Endothelial cell of umbilical vein (primary cell): Measurements from ENCODE around the gene WWC1. TPM values are rescaled to one million over a fixed set of nuclear protein-coding genes. Genes with fewer than 3 reads are reported as not detected.

ENCODE experiments used
- BruUV-seq: library from RNA; stranded (reverse); fragments of 400-500 nt; replicated peaks from 2 replicates; lab custom pipeline; 2021; lab: Mats Ljungman, UMichigan
- CTCF ChIA-PET: fragments of 300-600, 350-600 bp; sonication (Branson Sonifier 250); formaldehyde crosslinking; loops from one replicate; lab custom pipeline; 2021; ENCODE audit warnings: antibody characterized with exemption, inconsistent platforms; lab: Charles Lee
- POLR2A ChIA-PET: fragments of 300-600, 350-600 bp; sonication (Branson Sonifier 250); formaldehyde crosslinking; loops from one replicate; lab custom pipeline; 2021; ENCODE audit warnings: antibody characterized with exemption, inconsistent platforms; lab: Charles Lee
- DNase-seq: peaks from one replicate; pipeline ENCODE4 v3.0.0-alpha.2; 2011; ENCODE audit warnings: low read depth, low spot score
- FAIRE-seq: peaks from 2 replicates; lab custom pipeline; 2011; peaks lifted over from hg19 to GRCh38; lab: Jason Lieb, UNC
- H2AFZ ChIP-seq: 2 replicates; pipeline ENCODE4 v1.6.0; 2012; ENCODE audit warnings: low read depth, low read length, control low read depth, inconsistent platforms
- H3K27ac ChIP-seq: 2 replicates; pipeline ENCODE4 v1.5.1; 2011; ENCODE audit warnings: low read depth, mild to moderate bottlenecking, control low read depth, low read length, moderate library complexity; ENCODE audit not compliant: insufficient read depth
- H3K27me3 ChIP-seq, 2 experiments: 2 replicates each; pipeline versions ENCODE4 v1.6.0 to v1.6.1; 2011; ENCODE audit warnings: low read length in 2 of 2, mixed read lengths in 1 of 2; ENCODE audit not compliant: control insufficient read depth in 2 of 2, insufficient read depth in 2 of 2
- H3K36me3 ChIP-seq, 2 experiments: 2 replicates in 1 of 2; 3 replicates in 1 of 2; pipeline ENCODE4 v1.5.1; 2011; ENCODE audit warnings: low read length in 2 of 2, mild to moderate bottlenecking in 1 of 2, moderate library complexity in 1 of 2; ENCODE audit not compliant: control insufficient read depth in 2 of 2, insufficient read depth in 2 of 2; ENCODE audit errors: extremely low read depth in 1 of 2
- H3K4me1 ChIP-seq: 3 replicates; pipeline ENCODE4 v1.5.1; 2011; ENCODE audit warnings: mild to moderate bottlenecking, low read length; ENCODE audit not compliant: control insufficient read depth, insufficient read depth; ENCODE audit errors: extremely low read depth
- H3K4me2 ChIP-seq: 2 replicates; pipeline ENCODE4 v1.6.1; 2011; ENCODE audit warnings: low read length, control low read depth, mixed read lengths; ENCODE audit not compliant: insufficient read depth
- H3K4me3 ChIP-seq, 3 experiments: fragments of 200-600 bp in 1 of 3; sonication (generic), shearing (Covaris generic) in 1 of 3; replicated peaks in 1 of 3; 2 replicates each; pipeline ENCODE4 v1.5.1; 2011 to 2016; ENCODE audit warnings: control low read depth in 3 of 3, low read length in 3 of 3, mild to moderate bottlenecking in 2 of 3, inconsistent platforms in 1 of 3, low read depth in 1 of 3, moderate library complexity in 1 of 3; ENCODE audit not compliant: insufficient read depth in 1 of 3
- H3K79me2 ChIP-seq: 2 replicates; pipeline ENCODE4 v1.6.0; 2012; ENCODE audit warnings: low read length, inconsistent platforms; ENCODE audit not compliant: control insufficient read depth, insufficient read depth
- H3K9ac ChIP-seq: replicated peaks from 2 replicates; pipeline ENCODE3; 2011; ENCODE audit warnings: low read length, control low read depth; ENCODE audit not compliant: insufficient read depth; ENCODE audit errors: extremely low read depth
- H3K9me1 ChIP-seq: replicated peaks from 3 replicates; pipeline ENCODE4 v1.6.0; 2011; ENCODE audit warnings: mild to moderate bottlenecking, low read length; ENCODE audit not compliant: control insufficient read depth, insufficient read depth; ENCODE audit errors: extremely low read depth
- H3K9me3 ChIP-seq: replicated peaks from 2 replicates; pipeline ENCODE4 v1.5.1; 2012; ENCODE audit warnings: low read length, inconsistent platforms; ENCODE audit not compliant: control insufficient read depth, insufficient read depth
- H4K20me1 ChIP-seq: replicated peaks from 2 replicates; pipeline ENCODE3; 2011; ENCODE audit warnings: mild to moderate bottlenecking, low read length; ENCODE audit not compliant: control insufficient read depth, insufficient read depth; ENCODE audit errors: extremely low read depth
- EZH2 ChIP-seq: IDR thresholded peaks from 2 replicates; pipeline ENCODE4 v1.6.1; 2012; ENCODE audit warnings: borderline replicate concordance, low read depth, mild to moderate bottlenecking, moderate library complexity, low read length, inconsistent platforms; ENCODE audit not compliant: severe bottlenecking
- FOS ChIP-seq: IDR thresholded peaks from 2 replicates; pipeline ENCODE4 v1.6.1; 2011; ENCODE audit warnings: mild to moderate bottlenecking, low read length, moderate library complexity, borderline replicate concordance; ENCODE audit not compliant: insufficient read depth
- GATA2 ChIP-seq: IDR thresholded peaks from 2 replicates; pipeline ENCODE4 v1.7.0; 2011; ENCODE audit warnings: low read depth, mild to moderate bottlenecking, moderate library complexity, mixed read lengths, low read length; ENCODE audit not compliant: insufficient read length, insufficient read depth
- JUN ChIP-seq: IDR thresholded peaks from 2 replicates; pipeline ENCODE4 v1.6.1; 2011; ENCODE audit warnings: borderline replicate concordance, low read depth; ENCODE audit not compliant: insufficient read length, insufficient read depth
- MYC ChIP-seq: IDR thresholded peaks from one replicate; pipeline ENCODE4 v1.6.1; 2011; ENCODE audit warnings: mild to moderate bottlenecking, low read depth, low read length
- POLR2A ChIP-seq: IDR thresholded peaks from 2 replicates; pipeline ENCODE4 v1.6.1; 2012; ENCODE audit warnings: low read depth, mild to moderate bottlenecking, control low read depth, low read length
- POLR2AphosphoS5 ChIP-seq: IDR thresholded peaks from 2 replicates; pipeline ENCODE4 v1.6.1; 2012; ENCODE audit warnings: low read depth, mild to moderate bottlenecking, control low read depth, low read length, moderate library complexity; ENCODE audit not compliant: insufficient read depth
- dilution Hi-C: fragments of 300-500 bp; cut with MboI; formaldehyde crosslinking; loops from one replicate; pipeline ENCODE4 v1.15.0; 2019; ENCODE audit warnings: low sequenced_read_pairs; ENCODE audit not compliant: extremely low pct_ligation_motif_present
- intact Hi-C: fragments of 100-400 bp; cut with micrococcal nuclease; formaldehyde crosslinking; loops from one replicate; pipeline ENCODE4 v1.10.0; 2022
- polyA plus RNA-seq, 4 experiments: library from polyadenylated mRNA; depleted of rRNA in 3 of 4; stranded (reverse) in 3 of 4; unstranded in 1 of 4; fragments of >200 nt; gene quantifications; 2 replicates each; pipeline versions ENCODE4 v1.2.1 to v1.2.3, GENCODE V29; 2011 to 2012; ENCODE audit warnings: missing spikeins in 1 of 4
- total RNA-seq: library from RNA; stranded (reverse); gene quantifications from 2 replicates; pipeline ENCODE4 v1.2.3, GENCODE V29; 2021
- TF ChIP-seq, protein P1 (sequence below), 2 donors: IDR thresholded peaks; 1 replicate in 1 of 2; 2 replicates in 1 of 2; pipeline ENCODE4 v1.5.1; 2011; ENCODE audit warnings: low read length in 2 of 2, mild to moderate bottlenecking in 2 of 2, moderate library complexity in 2 of 2, control low read depth in 1 of 2, inconsistent platforms in 1 of 2, low read depth in 1 of 2; ENCODE audit not compliant: insufficient read depth in 1 of 2; ENCODE audit errors: extremely low read depth in 1 of 2
- TF ChIP-seq, protein P2 (sequence below): IDR thresholded peaks from 2 replicates; pipeline ENCODE4 v1.6.1; 2011; ENCODE audit not compliant: insufficient read depth, insufficient read length

The WWC1 gene
- total and polyA plus RNA-seq, 2 donors (not counting 3 experiments of a cell fraction or from before 2014, with no cell fraction given): 0.03 to 0.91 TPM

DNA sequence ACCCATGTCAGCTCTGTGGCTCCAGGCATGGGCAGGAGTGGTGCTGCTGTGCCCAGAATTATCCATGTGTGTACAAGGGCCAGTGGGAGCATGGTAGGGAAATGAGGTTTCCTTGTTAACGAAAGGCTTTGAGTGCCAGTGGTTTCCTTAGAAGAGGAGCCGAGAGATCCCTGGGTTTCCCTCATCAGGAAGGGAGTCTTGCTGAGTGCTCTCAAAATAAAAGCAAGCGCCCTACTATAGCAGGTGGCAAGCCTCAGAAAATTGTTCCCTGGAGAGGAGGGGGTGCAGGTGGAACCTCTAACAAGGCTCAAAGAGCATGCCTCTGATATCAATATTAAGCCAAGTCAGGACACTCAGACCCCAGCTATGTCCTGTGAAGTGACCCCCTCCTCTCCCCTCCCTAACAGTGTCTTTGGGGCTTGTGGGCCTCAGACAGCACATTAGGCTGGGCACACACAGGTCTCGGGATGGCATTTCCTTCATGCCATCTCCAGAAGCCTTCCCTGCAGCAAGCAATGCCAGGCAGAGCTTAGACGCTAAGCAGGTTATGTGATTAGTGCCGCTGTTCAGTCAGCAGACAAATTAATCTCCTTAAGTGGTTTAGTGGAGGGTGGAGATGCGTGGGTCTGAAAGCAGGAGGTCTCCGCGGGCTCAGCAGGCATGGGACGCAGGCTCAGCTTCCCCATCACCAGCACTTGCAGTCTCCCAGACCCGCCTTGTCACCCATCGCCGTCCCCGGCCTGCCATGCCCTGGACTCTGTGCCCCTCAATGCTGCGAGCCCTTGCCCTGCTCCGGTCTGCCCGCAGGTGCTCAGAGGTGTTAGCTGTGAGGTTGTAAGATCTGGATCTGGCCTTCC, 134.8 kb downstream of the WWC1 start:
- Histone ChIP-seq H3K9ac (no peak overlapping the region), H3K27me3 (no peaks in the 10 kb centered on the region), H3K4me1 (no peaks in the 10 kb centered on the region), H3K36me3 (no peaks in the 10 kb centered on the region), H3K4me2 (no peak overlapping the region), H3K9me3 (no peaks in the 10 kb centered on the region), H4K20me1 (no peaks in the 10 kb centered on the region), H3K27ac (no peak overlapping the region), H3K9me1 (no peaks in the 10 kb centered on the region), H3K4me3 (no peak overlapping the region), H3K79me2 (no peaks in the 10 kb centered on the region), H2AFZ (no peak overlapping the region)
- ChIA-PET CTCF (interaction anchor here (0.6 kb wide), 1 partner anchor 34 kb away, joined by 3 read pairs; no protein-coding TSS in a partner anchor), POLR2A (no interaction called here)
- dilution Hi-C loops: no loop called here
- FAIRE-seq: no peak
- intact Hi-C loops: no loop called here
- no peak for TF ChIP-seq POLR2AphosphoS5
- TF ChIP-seq POLR2A: no peak
- no peak for TF ChIP-seq MYC
- no peak for TF ChIP-seq GATA2
- no peak for TF ChIP-seq EZH2
- no TSS peak for BruUV-seq
- no peak for DNase-seq

DNA sequence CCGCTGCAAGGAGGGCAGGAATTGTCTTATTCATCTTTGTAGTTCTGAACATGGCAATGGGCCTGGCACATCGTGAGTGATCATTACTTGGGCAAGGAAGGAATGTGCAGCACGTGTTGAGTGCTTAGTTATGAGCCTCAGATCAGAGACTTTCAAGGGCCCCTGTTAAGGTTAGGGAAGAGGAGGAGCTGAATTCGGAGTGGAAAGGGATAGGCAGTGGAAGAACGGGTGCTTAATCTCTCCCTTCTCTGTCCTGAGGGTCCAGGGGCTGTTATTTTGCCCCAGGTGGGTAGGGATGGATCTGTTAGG, 135.4 kb downstream of the WWC1 start:
- dilution Hi-C loops (no loop called here), intact Hi-C loops (no loop called here)
- BruUV-seq: no TSS peak
- Histone ChIP-seq H3K27me3 (no peaks in the 10 kb centered on the region), H3K9me1 (no peaks in the 10 kb centered on the region), H3K9me3 (no peaks in the 10 kb centered on the region), H3K4me3 (no peak overlapping the region), H3K4me2 (no peak overlapping the region), H3K27ac (no peak overlapping the region), H3K36me3 (no peaks in the 10 kb centered on the region), H2AFZ (no peak overlapping the region), H3K4me1 (no peaks in the 10 kb centered on the region), H3K9ac (no peak overlapping the region), H4K20me1 (no peaks in the 10 kb centered on the region), H3K79me2 (no peaks in the 10 kb centered on the region)
- DNase-seq (no peak), FAIRE-seq (no peak)
- ChIA-PET POLR2A (no interaction called here), CTCF (no interaction called here)
- no peak for TF ChIP-seq EZH2
- TF ChIP-seq, protein P1, sequence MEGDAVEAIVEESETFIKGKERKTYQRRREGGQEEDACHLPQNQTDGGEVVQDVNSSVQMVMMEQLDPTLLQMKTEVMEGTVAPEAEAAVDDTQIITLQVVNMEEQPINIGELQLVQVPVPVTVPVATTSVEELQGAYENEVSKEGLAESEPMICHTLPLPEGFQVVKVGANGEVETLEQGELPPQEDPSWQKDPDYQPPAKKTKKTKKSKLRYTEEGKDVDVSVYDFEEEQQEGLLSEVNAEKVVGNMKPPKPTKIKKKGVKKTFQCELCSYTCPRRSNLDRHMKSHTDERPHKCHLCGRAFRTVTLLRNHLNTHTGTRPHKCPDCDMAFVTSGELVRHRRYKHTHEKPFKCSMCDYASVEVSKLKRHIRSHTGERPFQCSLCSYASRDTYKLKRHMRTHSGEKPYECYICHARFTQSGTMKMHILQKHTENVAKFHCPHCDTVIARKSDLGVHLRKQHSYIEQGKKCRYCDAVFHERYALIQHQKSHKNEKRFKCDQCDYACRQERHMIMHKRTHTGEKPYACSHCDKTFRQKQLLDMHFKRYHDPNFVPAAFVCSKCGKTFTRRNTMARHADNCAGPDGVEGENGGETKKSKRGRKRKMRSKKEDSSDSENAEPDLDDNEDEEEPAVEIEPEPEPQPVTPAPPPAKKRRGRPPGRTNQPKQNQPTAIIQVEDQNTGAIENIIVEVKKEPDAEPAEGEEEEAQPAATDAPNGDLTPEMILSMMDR (IDR thresholded peaks at IDR 0.05; ENCODE audit: extremely low read depth in 1 of 2, insufficient read depth in 1 of 2, low read depth in 1 of 2, low read length in 2 of 2): no peak
- TF ChIP-seq GATA2: no peak
- no peak for TF ChIP-seq FOS
- no peak for TF ChIP-seq POLR2AphosphoS5
- no peak for TF ChIP-seq POLR2A
- no peak for TF ChIP-seq MYC
- TF ChIP-seq JUN: no peak
- TF ChIP-seq, protein P2, sequence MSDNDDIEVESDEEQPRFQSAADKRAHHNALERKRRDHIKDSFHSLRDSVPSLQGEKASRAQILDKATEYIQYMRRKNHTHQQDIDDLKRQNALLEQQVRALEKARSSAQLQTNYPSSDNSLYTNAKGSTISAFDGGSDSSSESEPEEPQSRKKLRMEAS: no peak
